ENCODE data around the gene HOXA5.
A peak's percentile ranks its signal among the peaks of the same experiment; 100 is the strongest.

HOXA5 gene

GRCh38 chr7:27143023-27143949, at the start of gene HOXA5:
Gene HOXA5, minus strand, starts transcription at chr7:27143681. Its CDS starts 74 bp downstream, at chr7:27143607.
- peak; percentile 94 for DNase-seq (ENCODE audit: low spot score)
- peak; percentile 87 for FAIRE-seq

DNA sequence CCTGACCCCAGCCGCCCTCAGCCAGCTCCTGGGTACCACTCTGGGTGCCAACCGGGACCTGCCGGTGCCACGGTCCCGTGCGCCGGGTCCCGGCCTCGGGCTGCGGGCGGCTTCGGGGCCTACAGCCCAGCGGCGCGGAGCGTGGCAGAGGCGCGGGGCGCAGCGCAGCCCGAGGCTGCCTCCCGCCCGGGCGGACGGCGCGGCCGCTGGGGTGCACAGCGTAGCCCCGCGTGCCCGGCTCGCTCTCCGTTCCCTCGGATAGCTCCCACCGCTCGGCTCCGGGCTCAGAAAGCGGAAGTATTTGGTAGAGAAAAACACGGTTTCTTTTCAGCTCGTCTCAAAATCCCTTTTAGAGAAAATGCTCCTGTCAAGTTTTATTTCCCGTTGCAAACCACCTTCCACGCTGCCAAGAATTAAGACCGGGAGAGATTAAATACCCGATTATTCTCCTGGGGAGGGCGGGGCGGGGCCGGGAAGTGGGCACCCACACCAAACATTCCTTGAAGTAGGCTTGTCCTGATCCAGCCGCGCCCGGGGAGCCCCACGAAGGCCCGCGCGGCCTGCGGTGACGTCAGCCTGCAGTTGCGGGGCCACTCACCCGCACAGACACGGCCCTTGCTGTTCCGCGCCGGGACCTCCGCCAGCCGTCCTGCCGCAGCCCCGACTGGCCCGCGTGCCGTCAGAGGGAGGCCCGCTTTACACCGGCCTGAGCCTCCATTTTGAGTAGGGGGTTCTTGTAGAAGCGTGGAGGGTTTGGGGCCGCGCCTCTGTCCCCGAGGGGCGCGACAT, 49.3 kb upstream of the HOXA5 start:
- no peak for FAIRE-seq
- DNase-seq (ENCODE audit: low spot score): no peak

- FAIRE-seq (no peak), DNase-seq (ENCODE audit: low spot score) (no peak)
Observed at GRCh38 chr7:27191833-27192545, 48.5 kb upstream of the HOXA5 start.

GRCh38 chr7:27191161-27191731, 47.8 kb upstream of the HOXA5 start:
- no peak for DNase-seq (ENCODE audit: low spot score)
- FAIRE-seq: no peak

DNA sequence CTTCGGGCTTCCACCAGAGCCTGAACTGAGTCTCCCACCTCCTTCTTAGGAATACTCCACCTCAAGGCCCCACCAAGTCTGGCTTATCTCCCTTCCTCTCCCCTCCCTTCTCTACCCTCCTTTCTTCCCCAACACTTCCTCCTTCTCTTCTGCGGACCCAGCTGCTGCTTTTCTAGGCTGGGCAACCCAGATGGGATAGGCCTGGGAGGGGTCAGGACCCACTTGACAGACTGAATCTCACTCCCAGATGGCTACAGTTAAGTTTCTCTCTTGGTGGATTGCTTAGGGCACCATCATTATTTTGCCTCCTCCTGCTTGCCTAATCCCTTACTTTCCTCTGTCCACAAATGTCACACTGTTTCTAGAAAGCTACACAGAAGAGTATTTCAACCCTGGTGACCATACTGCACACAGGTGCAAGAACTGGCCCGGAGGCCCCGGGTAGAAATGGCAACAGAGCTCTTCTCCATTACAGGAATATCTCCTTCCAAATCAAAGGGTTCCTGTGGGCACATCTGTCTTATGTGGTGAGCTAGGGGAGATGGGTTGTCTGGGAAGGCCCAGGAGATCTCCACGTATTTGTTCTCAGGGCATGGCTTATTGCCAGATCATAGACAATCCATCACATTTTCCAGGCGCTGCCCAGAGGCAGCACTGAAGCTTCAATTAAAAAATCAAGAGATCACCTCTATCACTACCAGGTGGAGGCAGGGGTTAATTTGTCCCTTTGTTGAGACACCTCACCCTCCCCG, 46.7 kb upstream of the HOXA5 start:
- FAIRE-seq: no peak
- no peak for DNase-seq (ENCODE audit: low spot score)

DNA sequence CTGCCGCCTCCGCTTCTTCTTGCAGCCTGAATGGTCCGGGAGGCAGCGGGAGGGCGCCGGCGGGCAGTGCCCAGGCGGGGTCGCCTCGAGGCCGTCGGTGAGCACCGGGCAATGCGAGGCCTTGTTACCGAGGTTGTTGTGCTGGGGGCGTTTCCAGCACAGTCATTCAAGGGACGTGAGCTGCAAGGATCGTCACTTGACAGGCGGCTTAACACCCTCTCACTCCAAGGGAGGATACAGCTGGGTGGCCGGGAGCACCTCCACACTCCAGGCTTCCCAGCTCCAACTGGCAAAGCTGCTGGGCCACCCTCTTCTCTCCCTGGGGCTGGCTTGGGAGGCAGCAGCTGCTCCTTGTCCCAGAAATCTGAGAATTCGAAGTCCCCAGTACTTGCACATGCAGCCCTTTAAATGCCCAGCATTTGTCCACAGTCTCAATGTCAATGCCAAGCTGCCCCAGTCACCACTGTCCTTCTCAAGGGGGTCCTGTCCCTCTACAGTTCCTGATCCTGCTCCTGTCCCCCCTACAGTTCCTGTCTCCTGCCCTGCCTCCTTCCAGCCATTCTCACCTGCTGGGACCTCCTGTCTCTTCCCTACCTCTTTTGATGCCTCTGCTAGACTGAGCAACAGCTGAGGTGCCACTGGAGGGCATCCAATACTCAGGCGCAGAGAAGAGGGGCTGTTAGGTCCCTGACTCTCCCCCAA, 46.0 kb upstream of the HOXA5 start:
- DNase-seq (ENCODE audit: low spot score) (no peak), FAIRE-seq (no peak)

DNA sequence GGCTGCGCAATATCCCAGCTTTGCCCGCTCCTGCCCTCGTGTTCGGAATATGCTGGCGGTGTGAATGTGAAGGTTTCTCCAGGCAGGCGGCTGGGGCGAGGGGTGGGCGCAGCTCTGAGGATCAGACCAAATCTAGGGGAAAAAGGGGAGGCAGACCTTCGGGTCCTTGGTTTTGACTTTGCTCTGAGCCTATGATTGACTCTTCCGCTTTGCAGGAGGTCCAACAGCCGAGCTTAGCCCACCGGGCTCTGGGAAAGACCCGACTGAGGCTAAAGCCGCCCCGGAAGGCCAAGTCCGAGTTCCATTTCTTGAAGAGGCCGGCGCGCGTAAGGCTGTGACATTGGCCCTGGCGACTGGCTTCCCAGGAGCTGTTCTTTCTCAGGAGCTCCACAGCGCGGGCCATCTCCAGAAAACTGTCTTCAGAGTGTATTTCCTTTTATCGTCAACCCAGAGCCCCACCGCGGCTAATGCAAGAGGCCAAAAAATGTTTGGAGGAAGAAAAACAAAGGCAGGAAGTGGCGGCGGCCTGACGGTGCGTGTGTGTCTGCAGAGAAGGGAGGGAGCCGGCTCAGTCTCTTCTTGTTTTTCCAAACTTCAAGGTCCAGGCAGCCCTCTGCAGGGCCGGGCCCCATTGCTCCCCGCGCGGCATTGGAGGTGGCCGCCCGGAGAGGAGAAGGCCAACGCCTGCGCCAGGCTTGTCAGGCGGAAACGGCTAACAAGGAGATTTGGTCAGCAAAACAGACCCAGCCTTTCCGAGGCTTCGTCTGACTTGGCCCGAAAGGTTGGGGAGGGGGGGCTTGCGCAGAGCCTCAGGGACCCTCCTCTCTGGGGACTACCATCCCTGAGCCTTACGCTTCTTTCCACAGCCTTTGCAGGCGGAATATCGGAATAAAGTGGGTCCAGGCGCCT, 45.2 kb upstream of the HOXA5 start:
- no peak for FAIRE-seq

DNA sequence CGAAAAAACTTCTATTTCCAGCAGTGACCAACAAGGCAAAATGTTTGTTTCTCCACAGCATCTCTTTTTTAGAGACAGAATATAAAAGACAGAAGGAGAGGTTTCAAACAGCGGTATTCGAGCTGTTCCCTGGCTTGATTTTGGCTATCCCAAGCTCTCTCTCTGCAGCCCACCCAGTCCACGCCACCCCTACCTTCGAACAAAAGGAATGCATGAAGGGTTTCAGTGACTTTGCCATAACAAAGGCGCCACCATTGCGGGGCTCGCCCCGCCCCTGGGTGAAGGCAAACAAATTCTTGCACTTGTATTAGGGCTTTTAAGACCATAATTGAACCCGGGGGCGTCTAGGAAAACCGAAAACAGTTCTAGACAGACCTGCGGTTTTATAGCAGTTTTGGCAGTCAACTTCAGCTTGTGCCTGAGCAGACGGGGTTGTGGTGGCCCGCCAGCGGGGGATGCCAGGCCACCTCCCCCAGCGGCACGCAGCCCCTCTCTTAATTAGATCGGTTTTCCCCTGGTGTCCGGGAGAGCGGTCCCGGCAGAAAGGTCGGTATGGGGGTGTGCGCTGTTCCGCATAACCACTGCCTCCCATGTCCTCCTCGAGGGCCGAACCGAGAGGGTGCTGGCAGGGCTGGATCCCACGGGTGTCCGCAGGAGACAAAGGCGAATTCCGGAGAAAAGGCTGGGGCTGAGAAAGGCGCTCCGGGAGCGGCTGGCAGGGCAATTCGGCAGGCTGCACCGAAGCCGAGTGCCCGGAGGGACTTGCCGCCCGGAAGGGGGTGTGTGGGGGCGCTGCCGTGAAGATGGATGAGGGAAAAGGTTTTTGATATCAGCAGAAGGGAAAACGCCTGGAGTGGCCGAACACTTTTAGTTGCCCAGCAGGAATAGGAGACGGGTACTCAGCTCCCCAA, 44.2 kb upstream of the HOXA5 start:
- DNase-seq (ENCODE audit: low spot score) (no peak), FAIRE-seq (no peak)

More for the DNA sequence above, 45.2 kb upstream of the HOXA5 start:
- DNase-seq (ENCODE audit: low spot score): no peak

GRCh38 chr7:27186668-27187474, 43.4 kb upstream of the HOXA5 start:
- FAIRE-seq: no peak

DNA sequence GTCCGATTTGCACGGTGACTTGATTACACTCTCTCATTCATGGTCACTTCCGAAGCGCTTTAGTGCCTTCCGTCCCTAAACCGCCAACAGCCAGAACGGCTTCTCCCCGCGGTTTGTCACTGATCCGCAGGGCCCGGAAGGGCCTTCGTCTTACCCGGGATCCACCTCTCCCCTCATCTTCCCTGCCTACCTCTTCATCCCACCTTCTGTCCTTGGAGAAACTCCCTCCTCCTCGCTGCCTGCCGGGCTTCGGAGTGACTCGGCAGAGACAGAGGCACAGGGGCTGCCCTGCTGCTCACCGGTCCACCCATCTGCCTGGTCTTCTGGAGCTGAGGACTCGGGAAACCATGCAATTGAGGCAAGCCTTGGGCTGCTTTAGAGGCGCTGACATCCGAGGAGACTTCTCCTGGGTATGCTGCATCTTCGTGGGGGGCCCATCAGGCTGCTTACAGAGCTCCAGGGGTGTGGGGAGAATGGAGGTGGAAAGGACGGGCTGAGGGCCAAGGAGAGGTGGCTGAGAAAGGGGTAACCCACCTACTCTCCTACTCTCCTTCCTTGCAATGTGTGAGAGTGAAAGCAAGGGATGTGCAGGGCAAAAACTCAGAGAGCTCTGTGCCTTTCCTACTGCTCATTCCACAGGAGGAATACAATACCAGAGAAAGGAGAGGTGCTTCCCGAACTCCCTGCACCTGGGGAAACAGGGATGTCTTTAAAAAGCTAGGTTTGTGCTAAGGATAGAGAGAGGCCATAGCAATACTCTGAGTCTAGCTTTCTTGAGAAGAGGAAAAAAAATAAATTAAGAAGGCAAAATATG, 42.6 kb upstream of the HOXA5 start:
- FAIRE-seq: peak; percentile 9
- no peak for DNase-seq (ENCODE audit: low spot score)

More at GRCh38 chr7:27186668-27187474, 43.4 kb upstream of the HOXA5 start:
- DNase-seq (ENCODE audit: low spot score): no peak

GRCh38 chr7:27185013-27185853, 41.8 kb upstream of the HOXA5 start, which contains the start of gene HOXA11:
Gene HOXA11, minus strand, starts transcription at chr7:27185232. Its CDS starts 88 bp downstream, at chr7:27185144.
- FAIRE-seq (no peak), DNase-seq (ENCODE audit: low spot score) (peak; percentile 83)

- FAIRE-seq: peak; percentile 93
Observed at GRCh38 chr7:27184337-27185012, 41.0 kb upstream of the HOXA5 start.

DNA sequence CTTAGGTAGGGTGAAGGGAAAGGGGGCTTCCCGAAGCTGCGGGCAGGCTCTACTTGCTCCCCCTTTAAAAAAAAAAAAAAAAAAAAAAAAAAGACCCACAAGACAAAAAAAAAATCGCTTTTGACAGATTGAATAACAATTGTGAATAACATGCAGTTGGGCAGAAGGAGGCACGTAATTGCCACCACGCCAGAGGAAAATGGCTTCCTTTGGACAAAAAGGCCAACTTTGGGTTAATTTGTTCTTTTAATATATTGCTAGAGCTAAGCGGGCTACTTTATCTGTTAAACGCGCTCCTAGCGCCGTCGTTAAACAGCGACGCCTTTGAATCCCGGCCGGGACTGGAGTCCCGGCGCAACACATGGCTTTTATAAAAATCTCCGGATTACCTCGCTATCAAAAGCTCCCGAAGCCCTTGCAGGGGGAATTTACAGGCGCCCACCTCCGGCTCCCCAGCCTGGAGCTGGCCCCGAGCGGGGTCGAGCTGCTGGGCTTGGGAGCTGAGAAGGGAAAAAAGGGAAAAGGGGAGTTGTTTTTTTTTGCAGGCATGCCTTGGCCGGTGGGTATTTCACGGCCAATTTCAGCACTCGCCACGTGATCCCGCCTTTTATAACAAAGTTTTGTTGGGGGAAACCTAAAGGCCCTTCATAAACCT, 40.3 kb upstream of the HOXA5 start:
- no peak for FAIRE-seq
- DNase-seq (ENCODE audit: low spot score): peak; percentile 70

More at GRCh38 chr7:27184337-27185012, 41.0 kb upstream of the HOXA5 start:
- DNase-seq (ENCODE audit: low spot score): peak; percentile 70

All from urothelium cell line (cell line).